OCI-LY1 (cell line): Measurements from ENCODE around the gene RNPEPL1.

Source experiments
- H2AFZ ChIP-seq: fragments of 200-600 bp; sonication (generic), shearing (Covaris generic); 2 replicates; pipeline ENCODE4 v1.6.0; 2014; ENCODE audit warnings: antibody characterized with exemption, mild to moderate bottlenecking, low read length
- H3F3A ChIP-seq: fragments of 200-600 bp; sonication (generic), shearing (Covaris generic); 2 replicates; pipeline ENCODE4 v1.6.0; 2014; ENCODE audit warnings: mild to moderate bottlenecking, antibody characterized with exemption, low read length, moderate library complexity; ENCODE audit not compliant: insufficient read depth
- H3K27ac ChIP-seq: fragments of 200-600 bp; sonication (generic); 2 replicates; pipeline ENCODE4 v1.5.1; 2014; ENCODE audit warnings: low read length, mixed run types, mild to moderate bottlenecking, low read depth; ENCODE audit not compliant: poor library complexity, severe bottlenecking
- H3K27me3 ChIP-seq: fragments of 200-600 bp; sonication (generic); 2 replicates; pipeline ENCODE4 v1.6.0; 2014; ENCODE audit warnings: antibody characterized with exemption, mild to moderate bottlenecking, low read length, moderate library complexity; ENCODE audit not compliant: insufficient read depth
- H3K36me3 ChIP-seq: fragments of 200-600 bp; sonication (generic); 2 replicates; pipeline ENCODE4 v1.6.1; 2014; ENCODE audit warnings: mild to moderate bottlenecking, antibody characterized with exemption, low read length, moderate library complexity, mixed read lengths; ENCODE audit not compliant: insufficient read depth
- H3K4me1 ChIP-seq: fragments of 200-600 bp; sonication (generic); 2 replicates; pipeline ENCODE4 v1.5.1; 2014; ENCODE audit warnings: mild to moderate bottlenecking, low read length, moderate library complexity; ENCODE audit not compliant: insufficient read depth, severe bottlenecking
- H3K4me2 ChIP-seq: fragments of 200-600 bp; sonication (generic), shearing (Covaris generic); 2 replicates; pipeline ENCODE4 v1.6.1; 2014; ENCODE audit warnings: low read length
- H3K4me3 ChIP-seq: fragments of 200-600 bp; sonication (generic); 2 replicates; pipeline ENCODE4 v1.5.1; 2014; ENCODE audit warnings: low read length, low read depth, mild to moderate bottlenecking, mixed read lengths; ENCODE audit not compliant: poor library complexity, severe bottlenecking
- H3K79me2 ChIP-seq: fragments of 200-600 bp; shearing (Covaris generic); 2 replicates; pipeline ENCODE4 v1.6.1; 2016; ENCODE audit warnings: mixed run types, low read length, mixed read lengths; ENCODE audit not compliant: insufficient read depth
- H3K9ac ChIP-seq: fragments of 200-600 bp; sonication (generic), shearing (Covaris generic); 2 replicates; pipeline ENCODE4 v1.6.1; 2014; ENCODE audit warnings: mild to moderate bottlenecking, low read length, mixed read lengths
- H3K9me2 ChIP-seq: fragments of 200-600 bp; sonication (generic), shearing (Covaris generic); 2 replicates; pipeline ENCODE4 v1.6.1; 2014; ENCODE audit warnings: low read depth, mild to moderate bottlenecking, low read length, mixed read lengths
- H3K9me3 ChIP-seq: fragments of 200-600 bp; shearing (Covaris generic); 2 replicates; pipeline ENCODE4 v1.6.1; 2014; ENCODE audit warnings: low read length, mixed read lengths
- H4K20me1 ChIP-seq: fragments of 200-600 bp; sonication (generic), shearing (Covaris generic); 2 replicates; pipeline ENCODE4 v1.6.0; 2016; ENCODE audit warnings: mild to moderate bottlenecking, low read length; ENCODE audit not compliant: insufficient read depth
- EZH2 ChIP-seq: fragments of 200-600 bp; sonication (generic), shearing (Covaris generic); IDR thresholded peaks from 2 replicates; pipeline ENCODE4 v1.8.0; 2017; ENCODE audit warnings: borderline replicate concordance, mixed run types, mild to moderate bottlenecking, antibody characterized with exemption, low read length, moderate library complexity, mixed read lengths
- TF ChIP-seq, protein P1 (sequence below): fragments of 200-600 bp; sonication (generic), shearing (Covaris generic); IDR thresholded peaks from 2 replicates; pipeline ENCODE4 v1.5.1; 2017; ENCODE audit warnings: mild to moderate bottlenecking, antibody characterized with exemption, low read length, moderate library complexity, mixed read lengths

Gene RNPEPL1

DNA sequence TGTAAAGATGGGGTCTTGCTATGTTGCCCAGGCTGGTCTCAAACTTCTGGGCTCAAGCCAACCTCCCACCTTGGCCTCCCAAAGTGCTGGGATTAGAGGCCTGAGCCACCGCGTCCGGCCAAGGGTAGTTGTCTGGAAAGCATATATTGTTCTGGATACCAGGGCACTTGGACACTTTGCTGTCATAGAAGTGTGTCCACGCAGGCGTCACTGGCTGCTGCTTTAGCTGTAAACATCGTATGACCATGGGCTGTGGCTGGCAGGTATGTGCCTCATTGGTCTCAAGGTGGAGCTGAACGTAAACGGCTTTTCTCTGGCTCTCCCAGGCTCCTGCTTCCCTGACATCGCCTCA, 53.8 kb downstream of the RNPEPL1 start:
- H3K79me2 ChIP-seq = no peaks in the 10 kb centered on the region
- H3K9me2 ChIP-seq = no peaks in the 10 kb centered on the region
- no peaks in the 10 kb centered on the region for H3F3A ChIP-seq
- H3K4me2 ChIP-seq = no peak overlapping the region
- H3K27ac ChIP-seq = no peak overlapping the region
- peaks cover 8% of the 10 kb centered on the region; the same call in 1 of the 2 replicates for H3K9me3 ChIP-seq
- H3K4me1 ChIP-seq = no peaks in the 10 kb centered on the region
- no peak overlapping the region for H3K4me3 ChIP-seq
- H3K27me3 ChIP-seq = peaks cover 7% of the 10 kb centered on the region; the same call in 1 of the 2 replicates
- H2AFZ ChIP-seq = no peak overlapping the region
- no peaks in the 10 kb centered on the region for H4K20me1 ChIP-seq
- TF ChIP-seq, protein P1, sequence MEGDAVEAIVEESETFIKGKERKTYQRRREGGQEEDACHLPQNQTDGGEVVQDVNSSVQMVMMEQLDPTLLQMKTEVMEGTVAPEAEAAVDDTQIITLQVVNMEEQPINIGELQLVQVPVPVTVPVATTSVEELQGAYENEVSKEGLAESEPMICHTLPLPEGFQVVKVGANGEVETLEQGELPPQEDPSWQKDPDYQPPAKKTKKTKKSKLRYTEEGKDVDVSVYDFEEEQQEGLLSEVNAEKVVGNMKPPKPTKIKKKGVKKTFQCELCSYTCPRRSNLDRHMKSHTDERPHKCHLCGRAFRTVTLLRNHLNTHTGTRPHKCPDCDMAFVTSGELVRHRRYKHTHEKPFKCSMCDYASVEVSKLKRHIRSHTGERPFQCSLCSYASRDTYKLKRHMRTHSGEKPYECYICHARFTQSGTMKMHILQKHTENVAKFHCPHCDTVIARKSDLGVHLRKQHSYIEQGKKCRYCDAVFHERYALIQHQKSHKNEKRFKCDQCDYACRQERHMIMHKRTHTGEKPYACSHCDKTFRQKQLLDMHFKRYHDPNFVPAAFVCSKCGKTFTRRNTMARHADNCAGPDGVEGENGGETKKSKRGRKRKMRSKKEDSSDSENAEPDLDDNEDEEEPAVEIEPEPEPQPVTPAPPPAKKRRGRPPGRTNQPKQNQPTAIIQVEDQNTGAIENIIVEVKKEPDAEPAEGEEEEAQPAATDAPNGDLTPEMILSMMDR = no peak
- TF ChIP-seq EZH2 = no peak
- no peaks in the 10 kb centered on the region for H3K36me3 ChIP-seq
- H3K9ac ChIP-seq = no peak overlapping the region

DNA sequence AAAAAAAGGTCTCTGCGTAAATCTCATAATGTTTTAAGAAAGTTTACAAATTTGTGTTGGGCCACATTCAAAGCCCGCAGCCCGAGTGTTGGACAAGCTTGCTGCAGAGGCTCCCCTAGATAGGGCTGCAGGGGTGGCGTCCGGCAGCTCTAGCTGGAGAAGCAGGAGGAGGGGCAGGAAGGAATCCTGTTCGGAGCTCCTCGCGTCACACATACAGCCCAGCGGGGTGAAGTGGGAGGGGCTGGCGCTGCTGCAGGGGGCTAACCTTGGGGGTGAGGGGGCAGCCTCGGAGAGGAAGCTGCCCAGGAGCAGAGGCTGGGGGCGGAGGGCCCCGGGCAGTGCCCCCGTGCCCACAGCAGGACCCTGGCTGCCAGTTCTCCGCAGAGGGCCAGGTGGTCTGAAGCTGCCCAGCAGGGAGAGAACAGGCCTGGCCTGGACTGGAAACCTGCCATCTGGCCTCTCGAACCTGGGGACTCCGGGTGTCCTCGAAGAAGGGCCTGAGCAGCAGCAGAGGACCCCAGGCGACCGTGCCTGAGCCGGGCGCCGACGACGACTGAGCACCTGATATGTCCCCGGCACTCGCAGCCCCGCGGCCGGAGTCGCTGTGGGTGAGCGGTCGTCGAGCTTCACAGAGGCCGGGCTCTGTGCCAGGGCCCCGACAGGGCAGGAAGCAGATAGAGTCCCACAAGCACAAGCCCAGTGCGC, 54.4 kb downstream of the RNPEPL1 start:
- H3K4me1 ChIP-seq = no peaks in the 10 kb centered on the region
- peaks cover 3% of the 10 kb centered on the region; the same call in 1 of the 2 replicates for H3K9me3 ChIP-seq
- H3K4me2 ChIP-seq = no peak overlapping the region
- no peak overlapping the region for H3K9ac ChIP-seq
- H2AFZ ChIP-seq = no peak overlapping the region
- no peak overlapping the region for H3K27ac ChIP-seq
- H3K79me2 ChIP-seq = no peaks in the 10 kb centered on the region
- H3K36me3 ChIP-seq = no peaks in the 10 kb centered on the region
- H4K20me1 ChIP-seq = no peaks in the 10 kb centered on the region
- no peak for TF ChIP-seq EZH2
- TF ChIP-seq, protein P1 = no peak
- no peaks in the 10 kb centered on the region for H3F3A ChIP-seq
- H3K27me3 ChIP-seq = peaks cover 7% of the 10 kb centered on the region; the same call in 1 of the 2 replicates
- no peak overlapping the region for H3K4me3 ChIP-seq
- H3K9me2 ChIP-seq = no peaks in the 10 kb centered on the region

DNA sequence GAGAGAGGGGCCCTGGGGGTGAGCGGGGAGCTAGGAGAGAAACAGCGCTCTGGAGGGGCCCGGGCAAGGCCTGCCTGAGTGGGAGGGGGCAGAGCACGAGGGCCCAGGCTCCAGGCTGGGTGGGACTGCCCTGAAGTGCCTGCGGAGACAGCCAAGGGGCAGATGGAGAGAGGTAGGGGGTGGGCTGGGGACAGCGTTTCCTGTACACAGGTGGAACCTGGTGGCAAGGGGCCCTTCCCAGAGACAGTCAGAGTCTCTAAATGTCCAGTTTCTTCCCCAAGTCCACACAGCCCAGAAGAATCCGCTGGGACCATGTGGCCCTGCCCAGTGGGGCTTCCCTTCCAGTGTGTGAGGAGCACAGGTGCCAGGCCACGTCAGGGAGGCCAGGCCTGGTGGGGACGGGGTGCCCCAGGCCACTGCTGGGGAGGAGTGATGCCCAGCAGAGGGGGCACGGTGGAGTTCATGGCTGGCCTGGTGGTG, 55.3 kb downstream of the RNPEPL1 start:
- no peaks in the 10 kb centered on the region for H3K36me3 ChIP-seq
- H3F3A ChIP-seq = no peaks in the 10 kb centered on the region
- no peak overlapping the region for H3K9ac ChIP-seq
- H3K27me3 ChIP-seq = peaks cover 7% of the 10 kb centered on the region; the same call in 1 of the 2 replicates
- H2AFZ ChIP-seq = no peak overlapping the region
- no peaks in the 10 kb centered on the region for H3K9me3 ChIP-seq
- no peak overlapping the region for H3K4me2 ChIP-seq
- H4K20me1 ChIP-seq = no peaks in the 10 kb centered on the region
- no peak for TF ChIP-seq EZH2
- no peaks in the 10 kb centered on the region for H3K4me1 ChIP-seq
- H3K4me3 ChIP-seq = no peak overlapping the region
- H3K9me2 ChIP-seq = no peaks in the 10 kb centered on the region
- no peak overlapping the region for H3K27ac ChIP-seq
- no peaks in the 10 kb centered on the region for H3K79me2 ChIP-seq
